HG02970 (cell line): ENCODE data around the gene PNMA5.
"Not testable (repeated sequence)": the region's sequence is repeated elsewhere in the genome, so short reads cannot be mapped to it uniquely, and the experiment has no call there.

Experiments used
- ATAC-seq: cut with Tn5 transposase; IDR thresholded peaks from one replicate; pipeline ENCODE4 v1.9.1; 2021; ENCODE audit warnings: mild to moderate bottlenecking, moderate library complexity, moderate number of reproducible peaks; ENCODE audit not compliant: unreplicated experiment, low FRiP score

The PNMA5 gene

DNA sequence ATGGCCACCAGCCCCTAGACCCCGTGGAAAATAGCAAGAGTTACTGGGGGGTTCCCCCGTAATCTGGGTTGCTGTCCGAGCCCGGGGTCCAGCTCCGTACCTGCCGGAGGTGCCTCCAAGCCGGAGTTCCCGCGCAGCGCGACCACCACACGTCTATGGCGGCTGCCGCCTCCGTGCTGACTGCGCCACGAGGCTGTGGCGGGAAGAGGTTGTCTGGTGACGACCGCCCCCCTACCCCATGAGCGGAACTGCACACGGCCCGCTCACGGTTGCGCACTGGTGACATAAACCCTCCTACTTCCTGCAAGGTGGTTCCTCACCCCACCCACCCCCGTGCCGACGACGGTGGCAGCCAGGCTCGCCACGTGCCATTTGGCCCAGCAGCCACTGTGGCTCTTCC lies at the start of gene PNMA5:
Gene PNMA5, minus strand, starts transcription at position 184 of the 400 bp plus-strand sequence. CDS start 2,518 bp downstream, outside the sequence.
- no peak for ATAC-seq

DNA sequence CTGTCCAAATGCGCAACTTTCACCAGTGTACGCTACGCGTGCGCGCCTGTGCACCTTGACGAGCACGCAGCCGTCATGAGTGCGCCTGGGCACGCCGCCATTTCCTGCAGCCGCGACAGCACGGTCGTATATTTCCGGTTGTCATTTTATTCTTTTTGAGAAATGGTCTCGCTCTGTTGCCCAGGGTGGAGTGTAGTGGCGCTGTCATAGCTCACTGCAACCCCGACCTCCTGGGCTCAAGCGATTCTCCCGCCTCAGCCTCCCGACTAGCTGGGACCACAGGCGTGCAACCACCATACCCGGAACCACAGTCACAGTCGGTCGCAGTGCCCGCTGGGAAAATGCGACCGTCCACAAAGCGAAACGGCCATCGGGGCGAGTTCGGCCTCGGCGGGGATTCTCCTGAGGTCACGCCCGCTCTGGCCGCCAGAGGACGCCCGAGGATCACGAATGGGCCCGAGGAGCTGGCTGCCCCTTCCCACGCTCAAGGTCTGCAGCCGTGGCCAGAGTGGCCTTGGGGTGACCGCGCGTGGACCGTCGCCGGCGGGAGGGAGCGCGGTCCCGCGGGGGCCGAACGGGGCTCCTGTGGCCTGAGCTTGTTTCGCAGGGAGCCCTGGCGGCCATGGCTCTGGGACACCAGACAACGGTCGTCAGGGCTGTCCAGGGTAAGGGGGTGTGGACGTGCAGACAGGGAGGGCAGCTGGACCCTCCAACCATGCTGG lies 38.6 kb upstream of the PNMA5 start:
- no peak for ATAC-seq

DNA sequence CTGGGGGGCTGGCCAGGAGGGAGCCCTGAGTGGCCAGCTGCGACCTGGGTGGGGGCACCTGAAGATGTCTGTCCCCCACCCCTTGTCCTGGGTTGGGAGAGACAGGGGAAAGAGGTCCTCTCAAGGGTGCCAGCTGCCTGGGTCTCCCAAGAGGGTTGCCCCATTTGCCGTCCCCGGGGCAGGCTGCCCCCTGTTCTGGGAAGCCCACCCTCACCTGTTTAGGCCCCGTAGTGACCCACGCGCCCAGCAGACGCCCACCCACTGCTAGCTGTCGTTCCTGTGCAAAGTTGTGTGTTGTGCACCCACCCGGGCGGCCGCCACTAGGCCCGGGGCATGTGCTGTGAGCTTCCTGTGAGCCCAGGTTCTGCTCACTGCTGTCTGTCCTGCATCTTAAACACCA lies 36.9 kb upstream of the PNMA5 start:
- ATAC-seq = no peak

DNA sequence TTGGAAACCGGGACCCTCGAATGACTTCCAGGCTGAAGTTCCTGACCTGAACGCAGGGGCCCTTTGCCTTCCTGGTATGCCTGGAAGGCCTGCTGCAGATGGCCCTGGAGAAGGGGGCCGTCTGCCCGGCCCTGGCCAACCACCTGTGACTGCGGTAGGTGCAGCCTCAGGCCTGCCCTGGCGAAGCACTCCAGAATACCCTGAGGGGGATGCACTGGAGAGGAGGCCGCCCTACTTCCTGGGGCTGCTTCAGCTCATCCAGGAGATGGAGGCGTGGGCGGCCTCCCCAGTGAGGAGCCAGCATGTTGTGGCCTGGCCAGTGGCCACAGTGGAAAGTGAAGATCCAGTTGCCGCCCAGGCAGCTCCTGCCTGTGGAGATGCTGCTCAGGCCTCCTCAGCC lies 36.0 kb upstream of the PNMA5 start:
- no peak for ATAC-seq

DNA sequence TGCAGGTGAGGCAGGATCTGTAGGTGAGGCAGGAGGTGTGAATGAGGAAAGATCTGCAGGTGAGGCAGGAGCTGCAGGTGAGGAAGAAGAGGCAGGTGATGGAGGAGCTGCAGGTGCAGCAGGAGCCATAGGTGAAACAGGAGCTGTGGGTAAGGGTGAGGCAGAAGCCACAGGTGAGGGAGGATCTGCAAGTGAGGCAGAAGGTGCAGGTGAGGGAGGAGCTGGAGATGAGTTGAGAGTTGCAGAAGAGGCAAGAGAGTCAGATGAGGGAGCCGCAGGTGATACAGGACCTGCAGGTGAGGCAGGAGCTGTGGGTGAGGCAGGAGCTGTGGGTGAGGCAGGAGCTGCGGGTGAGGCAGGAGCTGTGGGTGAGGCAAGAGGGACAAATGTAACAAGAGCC lies 35.2 kb upstream of the PNMA5 start:
- no peak for ATAC-seq

DNA sequence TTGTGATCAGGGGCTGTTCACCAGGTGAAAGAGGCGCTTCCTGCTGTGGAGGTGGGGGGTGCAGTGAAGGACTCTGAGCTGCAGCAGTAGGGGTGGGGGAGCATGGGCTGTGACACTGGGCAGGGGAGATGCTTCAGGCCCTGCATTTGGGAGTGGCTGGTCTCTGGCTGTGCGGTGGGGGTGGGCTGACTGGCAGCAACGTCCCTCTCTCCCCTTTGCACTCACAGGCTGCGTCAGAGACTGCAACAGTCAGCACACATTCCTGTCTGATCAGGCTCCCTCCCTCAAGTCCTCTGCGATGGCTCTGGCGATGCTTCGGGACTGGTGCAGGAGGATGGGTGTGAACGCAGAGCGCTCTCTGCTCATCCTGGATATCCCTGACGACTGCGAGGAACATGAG lies 34.6 kb upstream of the PNMA5 start:
- not testable (repeated sequence) for ATAC-seq

DNA sequence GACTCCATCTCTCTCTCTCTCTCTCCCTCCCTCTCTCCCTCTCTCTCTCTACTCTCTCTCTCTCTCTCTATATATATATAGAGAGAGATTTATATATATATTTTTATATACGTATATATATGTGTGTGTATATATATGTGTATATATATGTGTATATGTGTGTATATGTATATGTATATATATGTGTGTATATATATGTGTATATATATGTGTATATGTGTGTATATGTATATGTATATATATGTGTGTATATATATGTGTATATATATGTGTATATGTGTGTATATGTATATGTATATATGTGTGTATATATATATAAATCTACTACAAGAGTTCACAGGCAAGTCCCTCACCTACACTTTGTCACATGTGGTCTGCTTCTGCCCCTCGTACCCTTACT lies 32.6 kb upstream of the PNMA5 start:
- ATAC-seq = not testable (repeated sequence)

DNA sequence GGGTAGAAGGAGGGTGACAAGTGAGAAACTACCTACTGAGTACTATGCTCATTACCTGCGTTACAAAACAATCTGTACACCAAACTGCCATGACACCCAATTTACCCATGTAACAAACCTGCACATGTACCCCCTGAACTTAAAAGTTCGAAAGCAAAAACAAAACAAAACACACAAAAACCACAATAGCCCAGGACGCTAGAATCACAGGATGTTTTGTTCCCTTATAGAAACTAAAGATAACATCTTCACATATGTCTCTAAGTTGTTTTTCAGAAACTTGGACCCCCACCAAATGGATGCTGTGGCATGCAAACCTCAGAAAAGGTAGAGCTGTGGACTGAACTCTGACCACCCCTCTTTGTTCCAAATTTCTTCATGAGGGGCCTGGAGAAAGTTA lies 25.2 kb upstream of the PNMA5 start:
- no peak for ATAC-seq

DNA sequence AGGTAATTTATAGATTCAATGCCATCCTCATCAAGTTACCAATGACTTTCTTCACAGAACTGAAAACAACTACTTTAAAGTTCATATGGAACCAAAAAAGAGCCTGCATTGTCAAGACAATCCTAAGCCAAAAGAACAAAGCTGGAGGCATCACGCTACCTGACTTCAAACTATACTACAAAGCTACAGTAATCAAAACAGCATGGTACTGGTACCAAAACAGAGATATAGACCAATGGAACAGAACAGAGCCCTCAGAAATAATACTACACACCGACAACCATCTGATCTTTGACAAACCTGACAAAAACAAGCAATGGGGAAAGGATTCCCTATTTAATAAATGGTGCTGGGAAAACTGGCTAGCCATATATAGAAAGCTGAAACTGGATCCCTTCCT lies 23.3 kb upstream of the PNMA5 start:
- not testable (repeated sequence) for ATAC-seq

DNA sequence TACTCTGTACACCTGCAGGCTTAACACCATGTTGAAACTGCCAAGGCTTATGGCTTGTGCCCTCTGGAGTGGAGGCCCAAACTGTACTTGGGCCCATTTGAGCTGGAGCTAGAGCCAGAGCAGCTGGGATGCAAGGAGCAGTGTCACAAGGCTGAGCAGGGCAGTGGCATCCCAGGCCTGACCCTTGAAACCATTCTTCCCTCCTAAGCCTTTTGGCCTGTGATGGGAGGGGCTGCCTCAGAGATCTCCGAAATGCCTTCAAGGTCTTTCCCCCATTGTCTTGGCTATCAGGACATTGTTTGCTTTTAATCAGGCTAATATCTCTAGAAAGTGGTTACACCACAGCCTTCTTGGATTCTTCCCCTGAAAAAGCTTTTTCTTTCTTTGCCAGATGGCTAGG lies 10.9 kb upstream of the PNMA5 start:
- no peak for ATAC-seq

DNA sequence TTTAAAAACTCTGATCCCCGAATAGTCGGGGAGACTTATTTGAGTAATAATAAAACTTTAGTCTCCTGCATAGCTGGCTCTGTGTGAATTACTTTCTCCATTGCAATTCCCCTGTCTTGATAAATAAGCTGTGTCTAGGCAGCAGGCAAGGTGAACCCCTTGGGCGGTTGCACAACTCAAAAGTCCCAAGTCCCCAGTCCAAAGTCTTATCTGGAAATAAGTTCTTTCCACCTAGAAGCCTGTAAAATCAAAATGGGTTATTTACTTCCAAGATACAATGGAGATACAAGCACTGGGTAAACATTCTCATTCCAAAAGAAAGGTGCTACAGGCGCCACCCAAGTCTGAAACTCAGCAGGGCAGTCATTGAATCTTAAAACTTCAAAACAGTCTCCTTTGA lies 10.1 kb upstream of the PNMA5 start:
- ATAC-seq = no peak

DNA sequence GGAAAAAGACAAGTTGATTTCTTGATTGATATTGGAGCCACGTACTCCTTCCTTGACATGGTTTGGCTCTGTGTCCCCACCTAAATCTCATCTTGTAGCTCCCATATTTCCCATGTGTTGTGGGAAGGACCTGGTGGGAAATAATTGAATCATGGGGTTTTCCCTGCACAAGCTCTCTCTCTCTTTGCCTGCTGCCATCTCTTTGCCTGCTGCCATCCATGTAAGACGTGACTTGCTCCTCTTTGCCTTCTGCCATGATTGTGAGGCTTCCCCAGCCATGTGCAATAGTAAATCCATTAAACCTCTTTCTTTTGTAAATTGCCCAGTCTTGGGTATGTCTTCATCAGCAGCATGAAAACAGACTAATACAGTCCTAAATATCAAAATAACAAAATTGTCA lies 8.3 kb upstream of the PNMA5 start:
- not testable (repeated sequence) for ATAC-seq

DNA sequence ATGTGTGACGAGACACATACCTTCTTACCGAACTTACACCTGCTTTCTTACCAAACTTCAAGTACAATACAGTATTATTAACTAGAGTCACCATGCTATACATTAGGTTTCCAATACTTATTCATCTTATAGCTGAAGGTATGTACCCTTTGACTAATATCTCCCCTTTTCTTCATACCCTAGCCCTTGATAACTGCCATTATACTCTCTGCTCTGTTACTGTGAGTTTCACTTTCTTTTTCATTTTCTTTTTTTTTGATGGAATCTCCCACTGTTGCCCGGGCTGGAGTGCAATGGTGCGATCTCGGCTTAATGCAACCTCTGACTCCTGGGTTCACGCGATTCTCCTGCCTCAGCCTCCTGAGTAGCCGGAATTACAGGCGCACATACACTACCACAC lies 3.4 kb upstream of the PNMA5 start:
- ATAC-seq = no peak

DNA sequence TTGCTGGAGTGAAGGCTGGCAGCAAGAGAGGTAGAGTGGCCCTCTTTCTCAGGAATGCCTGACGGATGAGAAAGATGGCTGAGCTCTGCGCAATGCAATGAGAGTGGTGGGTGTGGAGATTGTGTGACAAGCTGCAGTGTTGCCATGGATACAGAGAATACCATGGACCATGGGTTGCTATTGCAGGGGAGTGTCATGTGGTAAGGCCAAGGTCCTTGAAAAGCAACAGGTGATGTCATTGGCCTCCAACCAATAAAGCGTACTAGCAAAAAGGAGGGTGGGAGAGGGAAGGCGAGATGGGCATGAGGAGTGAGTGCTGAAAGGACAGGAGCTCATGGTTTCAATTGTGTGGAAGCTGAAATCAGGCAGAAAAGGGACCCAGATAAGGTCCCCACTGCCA lies 1.8 kb downstream of the PNMA5 start:
- no peak for ATAC-seq

DNA sequence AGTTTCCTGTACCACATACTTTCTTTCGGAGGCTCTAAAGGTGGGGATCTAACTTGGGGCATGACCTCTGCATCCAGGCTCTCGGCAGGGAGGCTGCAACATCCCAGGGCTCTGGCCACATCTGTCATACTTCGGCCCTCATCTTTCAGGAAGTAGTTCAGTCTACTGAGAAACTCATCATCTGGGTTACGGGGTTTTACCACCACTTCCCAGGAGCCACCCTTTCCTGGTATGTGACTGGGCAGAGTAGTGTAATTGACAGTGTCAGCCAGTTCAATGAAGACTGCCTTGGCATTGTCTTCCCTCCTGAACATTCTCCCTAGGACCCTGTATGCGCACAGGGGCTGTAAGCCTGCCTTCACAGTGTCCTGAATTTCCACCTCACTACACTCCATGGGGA lies 2.8 kb downstream of the PNMA5 start:
- ATAC-seq = no peak

DNA sequence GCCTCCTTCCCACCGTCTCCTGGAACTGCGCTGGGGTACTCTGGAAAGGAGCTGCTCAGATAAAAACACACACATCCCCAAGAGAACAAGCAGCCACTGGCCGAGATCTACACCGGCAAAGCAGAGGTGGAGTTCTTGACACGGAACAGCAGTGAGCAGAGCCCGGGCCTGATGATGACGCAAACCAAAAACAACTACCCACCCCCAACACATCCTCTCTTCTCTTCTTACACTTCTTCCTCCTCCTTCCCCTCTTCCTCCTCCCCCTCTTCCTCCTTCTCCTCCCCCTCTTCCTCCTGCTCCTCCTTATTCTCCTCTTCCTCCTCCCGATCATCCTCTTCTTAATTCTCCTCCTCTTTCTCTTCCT lies 4.6 kb downstream of the PNMA5 start:
- no peak for ATAC-seq

DNA sequence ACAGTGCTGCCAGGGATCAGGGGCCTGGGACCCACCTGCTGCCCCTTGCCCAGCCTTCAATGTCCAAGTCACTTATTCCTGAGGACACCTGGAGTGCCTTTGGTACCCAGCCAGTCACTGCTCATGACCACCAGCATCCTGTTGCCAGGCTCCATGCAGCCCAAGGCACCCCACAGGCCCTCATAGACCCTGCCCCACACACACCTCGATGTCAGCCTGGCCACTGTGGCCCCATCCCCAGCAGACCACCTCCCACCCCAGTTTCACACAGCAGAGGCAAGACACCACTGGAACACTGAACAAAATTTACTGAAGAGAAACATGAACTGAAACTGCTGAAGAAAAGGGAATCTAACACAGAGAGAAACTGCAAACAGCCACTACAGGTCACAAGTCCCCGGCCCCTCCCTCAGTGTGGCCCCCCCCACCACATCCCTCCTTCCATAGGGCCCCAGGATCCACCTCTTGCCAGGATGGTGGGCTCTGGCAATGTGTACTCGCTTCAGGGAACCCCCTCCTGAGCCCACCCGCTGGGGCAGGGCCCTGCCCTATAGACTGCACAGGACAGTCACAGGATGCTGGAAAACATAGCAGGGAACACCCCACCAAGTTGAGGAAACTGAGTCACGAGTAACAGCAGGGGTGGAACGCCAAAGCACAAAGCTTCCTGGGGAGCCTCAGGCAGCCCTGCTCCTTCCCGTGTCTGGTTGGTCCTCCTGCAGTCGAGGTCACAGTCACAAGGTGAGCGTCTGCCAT lies 5.2 kb downstream of the PNMA5 start:
- no peak for ATAC-seq

DNA sequence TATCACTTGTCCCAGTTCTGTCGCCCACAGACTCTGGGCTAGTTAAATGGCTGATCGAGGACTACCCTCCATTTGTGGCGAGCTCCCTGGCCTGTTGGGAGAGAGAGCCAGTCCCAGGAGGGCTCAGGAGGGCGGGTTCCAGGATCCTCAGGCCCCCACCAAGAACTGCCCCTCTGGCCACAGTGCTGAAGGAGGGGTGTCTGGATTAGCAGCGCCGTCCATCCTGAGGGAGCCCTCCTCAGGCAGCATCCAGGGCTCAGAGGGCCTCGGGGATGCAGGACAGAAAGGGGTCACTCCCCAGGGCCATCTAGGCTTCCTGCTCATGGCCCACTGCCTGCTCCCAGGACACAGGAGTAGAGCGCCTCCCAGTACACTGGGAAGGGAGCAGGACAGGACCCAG lies 6.1 kb downstream of the PNMA5 start:
- no peak for ATAC-seq

DNA sequence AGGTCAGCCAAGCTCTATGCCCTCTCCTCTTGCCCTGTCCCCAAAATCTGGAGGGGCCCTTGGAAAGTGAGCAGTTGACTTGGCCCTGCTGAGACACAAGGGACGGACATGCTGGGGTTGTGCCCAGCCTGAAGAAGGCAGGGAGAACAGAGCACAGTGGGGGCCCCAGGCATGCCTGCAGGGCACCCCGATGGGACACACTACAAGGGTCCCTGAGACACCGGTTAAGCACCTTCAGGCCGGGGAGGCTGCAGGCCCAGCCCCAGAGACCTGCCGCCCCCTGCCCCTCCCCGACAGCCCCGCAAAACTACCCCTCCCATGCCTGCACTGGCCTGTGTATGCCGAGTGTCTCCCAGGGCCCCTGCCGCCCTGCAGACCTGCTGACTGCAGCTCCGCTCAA lies 6.8 kb downstream of the PNMA5 start:
- not testable (repeated sequence) for ATAC-seq

DNA sequence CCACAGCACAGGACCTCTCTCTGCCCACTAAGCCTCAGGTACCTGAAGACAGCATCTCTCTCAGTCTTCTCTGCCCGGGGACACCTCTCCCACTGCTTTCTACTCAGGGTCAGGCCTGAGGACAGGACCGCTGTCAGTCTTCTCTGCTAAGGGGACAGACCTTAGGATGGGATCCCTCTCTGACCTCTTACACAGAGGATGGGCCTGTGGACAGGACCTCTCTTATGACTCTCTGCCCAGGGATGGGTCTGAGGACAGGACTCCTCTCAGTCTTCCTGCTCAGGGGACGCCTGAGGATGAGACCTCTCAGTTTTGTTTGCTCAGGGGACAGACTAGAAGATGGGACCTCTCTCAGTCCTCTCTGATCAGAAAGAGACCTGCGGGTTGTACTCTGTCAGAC lies 8.5 kb downstream of the PNMA5 start:
- not testable (repeated sequence) for ATAC-seq

DNA sequence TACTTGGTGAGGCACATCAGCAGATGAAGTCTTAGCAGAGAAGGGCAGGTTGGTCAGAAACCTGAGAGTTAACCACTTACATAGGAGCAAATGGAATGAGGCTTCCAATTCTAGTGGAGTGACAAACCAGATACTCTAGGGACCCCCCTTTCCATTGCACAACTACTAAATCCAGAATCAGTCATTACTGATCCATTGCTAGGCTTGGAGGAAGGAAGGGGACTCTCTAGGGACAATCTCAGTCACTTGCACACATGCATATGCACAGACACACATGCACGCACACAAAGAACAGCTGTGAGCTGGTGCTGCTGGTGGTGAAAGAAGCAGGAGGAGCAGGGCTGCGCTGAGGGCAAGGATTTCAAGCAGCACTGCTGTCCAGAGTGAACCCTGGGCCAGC lies 25.7 kb downstream of the PNMA5 start:
- ATAC-seq = no peak

DNA sequence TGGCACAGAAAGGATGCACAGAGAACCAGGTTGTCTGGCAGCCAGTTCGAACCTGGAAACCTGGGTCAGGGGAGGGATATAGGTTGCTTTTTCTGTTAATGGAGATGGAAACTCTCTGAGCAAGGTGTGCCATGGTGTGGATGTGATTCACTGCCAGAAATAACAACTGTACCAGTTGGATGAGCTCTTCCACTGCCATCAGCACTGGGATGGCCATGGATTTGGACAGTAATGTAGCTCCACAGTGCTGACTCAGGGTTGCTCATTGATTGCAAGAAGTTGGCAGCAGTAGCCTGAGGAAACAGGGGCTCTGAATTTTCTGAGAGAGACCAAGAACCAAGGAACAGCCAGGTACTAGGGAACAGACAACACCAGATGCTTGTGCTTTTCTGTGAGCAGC lies 33.8 kb downstream of the PNMA5 start:
- no peak for ATAC-seq
